ENCODE results near the gene PGC. TPM values are rescaled to one million over a fixed set of nuclear protein-coding genes. Genes with fewer than 3 reads are reported as not detected.

The PGC gene
- total RNA-seq, 6 donors from 2014 or later, result 241 to 4,380 (median 659) TPM

DNA sequence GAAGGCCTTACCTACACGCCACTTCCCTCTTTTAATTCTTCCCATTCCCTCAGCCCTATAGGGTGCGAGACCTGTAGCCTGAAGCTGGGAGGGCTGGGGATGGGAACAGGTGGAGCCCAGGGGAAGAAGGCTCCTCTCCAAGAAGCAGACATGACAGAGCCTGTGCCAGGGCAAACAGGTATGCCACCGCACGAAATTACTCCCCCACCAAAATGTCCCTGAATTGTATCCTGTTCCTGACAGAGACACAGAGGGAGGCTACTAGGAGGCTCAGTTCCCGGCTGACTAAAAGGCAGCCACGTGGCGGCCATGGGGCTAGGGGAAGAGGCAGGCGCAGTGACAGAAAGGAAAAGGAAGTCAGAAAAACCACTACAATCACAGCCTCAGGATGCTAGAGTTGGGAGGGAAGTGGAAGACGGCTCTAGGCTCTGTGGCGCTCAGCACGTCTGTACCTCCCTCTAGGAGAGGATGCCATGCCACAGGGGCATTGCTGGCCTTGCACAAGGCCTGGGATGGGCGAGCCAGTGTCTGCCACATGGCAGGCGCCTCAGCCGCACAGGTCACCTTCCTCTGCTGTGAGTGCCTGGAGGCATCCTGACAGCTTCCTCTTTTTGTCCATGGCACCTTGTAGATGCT is 39.5 kb downstream of the PGC start:
- Histone ChIP-seq H3K36me3 (peaks cover 0 to 5% (median 0%) of the 10 kb centered on the region in 4 donors), H3K9me3 (no peaks in the 10 kb centered on the region), H3K27ac (peak overlapping the region; percentile 70 to 82 (median 76)), H3K4me1 (peaks cover 41 to 53% (median 50%) of the 10 kb centered on the region in 4 donors), H3K4me3 (no peak overlapping the region), H3K27me3 (no peaks in the 10 kb centered on the region)
- ATAC-seq (ENCODE audit: low FRiP score in 2 of 2) (peak; percentile 3 to 44), DNase-seq (peak in 1 of 2 donors; percentile 51)
- WGBS, 2 donors, result 63 to 65% methylated on average over 13 to 14 of the region's 14 CpGs
- no peak for TF ChIP-seq EP300 (IDR thresholded peaks at IDR 0.05)
- TF ChIP-seq POLR2AphosphoS5 (IDR thresholded peaks at IDR 0.05), result no peak
- no peak for TF ChIP-seq POLR2A (IDR thresholded peaks at IDR 0.05)
- TF ChIP-seq, protein P1, sequence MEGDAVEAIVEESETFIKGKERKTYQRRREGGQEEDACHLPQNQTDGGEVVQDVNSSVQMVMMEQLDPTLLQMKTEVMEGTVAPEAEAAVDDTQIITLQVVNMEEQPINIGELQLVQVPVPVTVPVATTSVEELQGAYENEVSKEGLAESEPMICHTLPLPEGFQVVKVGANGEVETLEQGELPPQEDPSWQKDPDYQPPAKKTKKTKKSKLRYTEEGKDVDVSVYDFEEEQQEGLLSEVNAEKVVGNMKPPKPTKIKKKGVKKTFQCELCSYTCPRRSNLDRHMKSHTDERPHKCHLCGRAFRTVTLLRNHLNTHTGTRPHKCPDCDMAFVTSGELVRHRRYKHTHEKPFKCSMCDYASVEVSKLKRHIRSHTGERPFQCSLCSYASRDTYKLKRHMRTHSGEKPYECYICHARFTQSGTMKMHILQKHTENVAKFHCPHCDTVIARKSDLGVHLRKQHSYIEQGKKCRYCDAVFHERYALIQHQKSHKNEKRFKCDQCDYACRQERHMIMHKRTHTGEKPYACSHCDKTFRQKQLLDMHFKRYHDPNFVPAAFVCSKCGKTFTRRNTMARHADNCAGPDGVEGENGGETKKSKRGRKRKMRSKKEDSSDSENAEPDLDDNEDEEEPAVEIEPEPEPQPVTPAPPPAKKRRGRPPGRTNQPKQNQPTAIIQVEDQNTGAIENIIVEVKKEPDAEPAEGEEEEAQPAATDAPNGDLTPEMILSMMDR (IDR thresholded peaks at IDR 0.05), result no peak

DNA sequence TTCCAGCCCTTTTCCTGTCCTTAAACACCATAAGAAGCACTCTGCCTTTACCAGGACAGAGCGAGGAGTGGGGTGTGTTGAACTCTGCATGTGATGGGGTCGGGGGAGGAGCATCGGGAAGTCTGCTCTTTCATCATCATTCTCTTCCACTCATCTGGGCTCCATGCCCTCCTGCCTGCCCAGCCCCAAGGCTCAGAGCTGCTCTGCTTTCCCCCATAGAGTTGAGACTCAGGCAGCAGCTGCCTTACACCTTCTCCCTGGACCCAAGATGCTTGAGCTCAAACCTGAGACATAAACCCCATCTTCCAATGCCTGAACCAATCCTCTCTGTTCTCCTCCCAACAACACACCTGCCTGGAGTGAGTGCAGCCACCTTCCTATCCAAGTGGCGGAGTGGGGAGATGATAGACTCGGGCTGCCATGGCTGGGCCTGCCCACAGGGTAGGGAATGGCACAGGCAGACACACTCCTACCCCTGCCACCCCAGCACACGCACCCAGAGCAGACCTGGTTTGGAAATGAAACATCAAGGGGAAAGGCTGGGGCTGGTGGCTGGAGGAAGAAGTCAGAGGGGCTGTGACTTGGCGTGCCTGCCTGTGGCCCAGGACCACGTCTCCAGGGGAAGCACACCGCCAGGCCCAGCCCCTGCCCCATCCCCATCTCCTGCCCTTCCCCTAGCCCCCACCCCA is 40.2 kb downstream of the PGC start:
- no peak for TF ChIP-seq POLR2A (IDR thresholded peaks at IDR 0.05)
- TF ChIP-seq POLR2AphosphoS5 (IDR thresholded peaks at IDR 0.05), result no peak
- no peak for TF ChIP-seq EP300 (IDR thresholded peaks at IDR 0.05)
- TF ChIP-seq, protein P1 (IDR thresholded peaks at IDR 0.05), result no peak
- no peaks in the 10 kb centered on the region for H3K9me3 ChIP-seq
- ATAC-seq (ENCODE audit: low FRiP score in 2 of 2) (peak; percentile 47 to 66), DNase-seq (peak in 1 of 2 donors; percentile 54)
- H3K36me3 ChIP-seq, result peaks cover 0 to 5% (median 0%) of the 10 kb centered on the region in 4 donors
- peaks cover 35 to 46% (median 44%) of the 10 kb centered on the region in 4 donors for H3K4me1 ChIP-seq
- 57 to 62% methylated on average over 8 to 9 of the region's 9 CpGs for WGBS, 2 donors
- peak overlapping the region; percentile 70 to 82 (median 76) for H3K27ac ChIP-seq
- no peak overlapping the region for H3K4me3 ChIP-seq
- no peaks in the 10 kb centered on the region for H3K27me3 ChIP-seq

DNA sequence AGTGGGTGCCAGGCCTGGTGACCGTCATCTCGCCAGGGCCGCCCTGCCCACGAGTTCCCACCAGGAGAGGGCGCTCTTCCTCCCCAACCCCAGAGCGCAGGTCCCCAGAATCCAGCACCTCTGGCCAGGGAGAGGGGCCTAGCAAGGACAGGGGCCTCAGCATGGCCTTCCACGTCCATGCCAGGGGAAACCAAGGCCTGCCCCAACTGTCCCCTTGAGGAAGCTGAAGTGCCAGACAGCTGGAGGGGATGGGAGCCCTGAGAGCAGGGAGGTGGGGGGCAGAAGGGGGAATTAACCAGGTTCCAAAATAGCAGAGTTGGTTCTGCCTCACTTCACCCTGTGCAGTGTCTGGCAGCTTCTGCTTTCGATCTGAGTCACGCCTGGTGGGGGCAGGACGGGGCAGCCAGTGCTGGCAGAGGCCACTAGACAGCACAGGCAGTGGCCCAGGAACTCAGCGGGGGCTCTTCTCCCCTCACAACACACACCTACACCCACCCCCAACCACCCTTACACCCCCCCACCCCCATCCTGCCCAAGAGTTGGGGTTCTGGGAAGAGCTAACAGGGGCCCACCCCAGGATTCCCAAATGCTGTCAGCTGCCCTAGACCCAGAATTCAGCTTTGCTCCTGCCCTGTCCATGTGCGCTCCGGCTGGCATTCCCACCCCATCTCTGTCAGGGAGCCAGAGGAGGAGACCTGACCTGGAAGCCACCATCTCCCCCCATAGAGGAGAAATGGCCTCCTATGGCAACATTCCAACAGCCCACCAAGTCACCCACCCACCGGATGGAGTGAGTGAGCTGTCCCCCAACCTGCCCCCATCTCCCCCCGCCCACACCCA is 41.0 kb downstream of the PGC start:
- ATAC-seq (ENCODE audit: low FRiP score in 2 of 2), result peak; percentile 83 to 90
- Histone ChIP-seq H3K27ac (peak overlapping the region; percentile 70 to 82 (median 76)), H3K4me1 (peaks cover 28 to 44% (median 38%) of the 10 kb centered on the region in 4 donors), H3K36me3 (peaks cover 0 to 5% (median 0%) of the 10 kb centered on the region in 4 donors), H3K9me3 (no peaks in the 10 kb centered on the region), H3K27me3 (no peaks in the 10 kb centered on the region), H3K4me3 (no peak overlapping the region)
- peak; percentile 85 to 87 for DNase-seq
- TF ChIP-seq, protein P1 (IDR thresholded peaks at IDR 0.05), result peak; percentile 48 to 90 (median 83)
- TF ChIP-seq EP300 (IDR thresholded peaks at IDR 0.05), result no peak
- no peak for TF ChIP-seq POLR2AphosphoS5 (IDR thresholded peaks at IDR 0.05)
- peak in 1 of 4 donors; percentile 10 for TF ChIP-seq POLR2A (IDR thresholded peaks at IDR 0.05)
- 44 to 59% methylated on average over 8 to 14 of the region's 15 CpGs for WGBS, 2 donors

DNA sequence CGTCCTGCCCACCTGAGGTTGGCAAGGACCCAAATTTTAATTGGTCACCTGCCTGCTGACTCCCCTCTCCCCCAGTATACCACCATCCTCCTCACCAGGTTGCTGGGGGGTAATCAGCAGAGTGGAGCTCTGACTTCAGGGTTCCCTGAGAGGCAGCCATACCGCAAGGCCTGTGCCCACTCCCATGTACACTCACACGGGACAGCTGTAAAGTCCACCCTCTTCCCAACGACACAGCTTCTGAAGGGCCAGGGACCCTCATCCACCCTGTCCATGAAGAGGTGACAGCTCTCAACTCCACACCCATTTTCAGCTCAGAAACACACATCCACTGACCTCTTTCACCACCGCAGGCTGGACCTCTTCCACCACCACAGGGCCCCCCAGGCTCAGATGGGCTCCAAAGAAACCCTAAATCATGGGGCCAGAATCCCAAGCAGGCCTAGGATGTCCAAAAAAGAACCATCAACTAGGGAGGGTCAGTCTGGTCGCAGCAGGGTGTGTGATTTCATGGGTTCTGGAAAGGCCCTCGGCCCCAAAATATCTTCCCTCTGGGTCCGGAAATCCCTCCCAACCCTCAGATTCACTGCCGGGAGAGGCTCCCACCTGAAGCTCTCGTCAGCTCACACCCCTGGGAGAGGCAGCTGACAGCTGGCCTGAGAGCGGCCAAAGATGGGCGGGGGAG is 41.7 kb downstream of the PGC start:
- TF ChIP-seq POLR2AphosphoS5 (IDR thresholded peaks at IDR 0.05) (no peak), EP300 (IDR thresholded peaks at IDR 0.05) (no peak), POLR2A (IDR thresholded peaks at IDR 0.05) (no peak)
- TF ChIP-seq, protein P1 (IDR thresholded peaks at IDR 0.05), result no peak
- Histone ChIP-seq H3K27ac (peak overlapping the region; percentile 70 to 82 (median 76)), H3K27me3 (no peaks in the 10 kb centered on the region), H3K4me1 (peaks cover 28 to 46% (median 40%) of the 10 kb centered on the region in 4 donors), H3K9me3 (no peaks in the 10 kb centered on the region), H3K36me3 (peaks cover 0 to 5% (median 0%) of the 10 kb centered on the region in 4 donors), H3K4me3 (no peak overlapping the region)
- WGBS, 2 donors, result 69 to 73% methylated on average over 9 to 11 of the region's 12 CpGs
- DNase-seq (no peak), ATAC-seq (ENCODE audit: low FRiP score in 2 of 2) (no peak)
